ENCODE results near the gene PTPRM. TPM values are rescaled to one million over a fixed set of nuclear protein-coding genes. Genes with fewer than 3 reads are reported as not detected.

Gene PTPRM
- total RNA-seq, 1 donor from 2014 or later = 131 TPM

DNA sequence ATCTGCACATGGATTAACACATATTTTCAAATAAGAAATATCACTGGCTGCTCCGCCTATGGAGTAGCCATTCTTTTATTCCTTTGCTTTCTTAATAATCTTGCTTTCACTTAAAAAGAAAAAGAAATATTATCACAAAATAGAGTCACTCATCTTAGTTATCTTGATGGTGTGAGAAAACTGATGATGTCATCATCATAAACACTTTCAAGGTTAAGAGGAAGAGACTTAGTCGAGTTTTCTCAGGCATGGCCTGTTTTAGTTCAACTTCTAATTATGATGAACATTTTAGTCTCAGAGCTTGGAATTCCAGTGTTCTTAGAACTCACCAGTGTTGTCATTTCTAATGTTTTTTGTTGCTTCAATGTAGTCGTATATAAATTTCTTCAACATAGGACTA, 506.1 kb downstream of the PTPRM start:
- peaks cover 12% of the 10 kb centered on the region for H3K36me3 Mint-ChIP-seq (ENCODE audit: low read depth)
- H3K4me3 Mint-ChIP-seq (ENCODE audit: unreplicated experiment) = no peak overlapping the region
- DNase-seq (ENCODE audit: low spot score) = no peak
- TF ChIP-seq, protein P1, sequence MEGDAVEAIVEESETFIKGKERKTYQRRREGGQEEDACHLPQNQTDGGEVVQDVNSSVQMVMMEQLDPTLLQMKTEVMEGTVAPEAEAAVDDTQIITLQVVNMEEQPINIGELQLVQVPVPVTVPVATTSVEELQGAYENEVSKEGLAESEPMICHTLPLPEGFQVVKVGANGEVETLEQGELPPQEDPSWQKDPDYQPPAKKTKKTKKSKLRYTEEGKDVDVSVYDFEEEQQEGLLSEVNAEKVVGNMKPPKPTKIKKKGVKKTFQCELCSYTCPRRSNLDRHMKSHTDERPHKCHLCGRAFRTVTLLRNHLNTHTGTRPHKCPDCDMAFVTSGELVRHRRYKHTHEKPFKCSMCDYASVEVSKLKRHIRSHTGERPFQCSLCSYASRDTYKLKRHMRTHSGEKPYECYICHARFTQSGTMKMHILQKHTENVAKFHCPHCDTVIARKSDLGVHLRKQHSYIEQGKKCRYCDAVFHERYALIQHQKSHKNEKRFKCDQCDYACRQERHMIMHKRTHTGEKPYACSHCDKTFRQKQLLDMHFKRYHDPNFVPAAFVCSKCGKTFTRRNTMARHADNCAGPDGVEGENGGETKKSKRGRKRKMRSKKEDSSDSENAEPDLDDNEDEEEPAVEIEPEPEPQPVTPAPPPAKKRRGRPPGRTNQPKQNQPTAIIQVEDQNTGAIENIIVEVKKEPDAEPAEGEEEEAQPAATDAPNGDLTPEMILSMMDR (IDR thresholded peaks at IDR 0.05) = no peak
- no peaks in the 10 kb centered on the region for H3K9me3 Mint-ChIP-seq (ENCODE audit: low read depth)
- no peaks in the 10 kb centered on the region for H3K27me3 Mint-ChIP-seq (ENCODE audit: low read depth)
- H3K4me1 Mint-ChIP-seq (ENCODE audit: low read depth) = peaks cover 9% of the 10 kb centered on the region
- H3K27ac Mint-ChIP-seq (ENCODE audit: unreplicated experiment) = no peak overlapping the region

DNA sequence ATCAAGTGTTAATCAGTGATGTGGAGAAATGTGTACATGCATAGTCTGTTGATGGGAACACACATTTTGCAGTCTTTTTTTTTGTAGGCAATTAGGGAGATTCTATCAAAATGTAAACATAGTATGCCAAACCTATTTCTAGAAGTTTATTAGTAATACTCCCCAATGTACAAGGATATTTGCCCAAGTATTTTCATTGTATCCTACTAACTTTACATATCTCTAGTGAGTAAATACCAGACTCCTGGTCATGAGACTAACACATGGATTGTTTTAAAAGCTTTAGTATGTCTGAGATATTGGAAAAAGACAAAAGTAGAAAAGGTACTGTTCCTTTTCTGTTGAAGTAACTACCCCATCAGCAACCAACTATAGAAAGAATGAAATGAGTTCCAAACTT, 513.0 kb downstream of the PTPRM start:
- Mint-ChIP-seq H3K4me1 (ENCODE audit: low read depth) (peaks cover 3% of the 10 kb centered on the region), H3K27me3 (ENCODE audit: low read depth) (no peaks in the 10 kb centered on the region), H3K27ac (ENCODE audit: unreplicated experiment) (no peak overlapping the region), H3K9me3 (ENCODE audit: low read depth) (no peaks in the 10 kb centered on the region), H3K36me3 (ENCODE audit: low read depth) (peaks cover 25% of the 10 kb centered on the region), H3K4me3 (ENCODE audit: unreplicated experiment) (no peak overlapping the region)
- DNase-seq (ENCODE audit: low spot score) = no peak
- TF ChIP-seq, protein P1 (IDR thresholded peaks at IDR 0.05) = no peak

DNA sequence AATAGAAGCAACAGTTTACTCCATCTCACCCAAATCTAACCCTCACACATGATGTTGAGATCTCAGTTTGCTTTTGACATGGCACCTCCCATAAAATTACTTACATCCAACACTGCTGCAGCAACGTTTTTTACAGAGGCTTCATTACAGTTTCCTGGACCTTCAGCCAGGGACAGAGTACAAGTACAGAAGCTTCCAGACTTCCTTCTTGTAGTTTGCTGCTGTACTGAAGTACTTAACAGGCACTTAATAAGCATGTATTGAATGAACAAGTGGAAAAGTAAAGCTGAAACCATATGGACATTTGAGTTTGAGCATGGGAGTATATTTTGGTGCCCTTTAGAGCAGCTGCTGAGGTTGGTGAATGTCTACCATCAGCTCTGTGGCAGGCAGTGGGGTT, 514.2 kb downstream of the PTPRM start:
- DNase-seq (ENCODE audit: low spot score) = no peak
- no peaks in the 10 kb centered on the region for H3K9me3 Mint-ChIP-seq (ENCODE audit: low read depth)
- no peaks in the 10 kb centered on the region for H3K27me3 Mint-ChIP-seq (ENCODE audit: low read depth)
- no peak overlapping the region for H3K4me3 Mint-ChIP-seq (ENCODE audit: unreplicated experiment)
- H3K4me1 Mint-ChIP-seq (ENCODE audit: low read depth) = peaks cover 3% of the 10 kb centered on the region
- H3K36me3 Mint-ChIP-seq (ENCODE audit: low read depth) = peaks cover 31% of the 10 kb centered on the region
- H3K27ac Mint-ChIP-seq (ENCODE audit: unreplicated experiment) = no peak overlapping the region
- TF ChIP-seq, protein P1 (IDR thresholded peaks at IDR 0.05) = no peak

DNA sequence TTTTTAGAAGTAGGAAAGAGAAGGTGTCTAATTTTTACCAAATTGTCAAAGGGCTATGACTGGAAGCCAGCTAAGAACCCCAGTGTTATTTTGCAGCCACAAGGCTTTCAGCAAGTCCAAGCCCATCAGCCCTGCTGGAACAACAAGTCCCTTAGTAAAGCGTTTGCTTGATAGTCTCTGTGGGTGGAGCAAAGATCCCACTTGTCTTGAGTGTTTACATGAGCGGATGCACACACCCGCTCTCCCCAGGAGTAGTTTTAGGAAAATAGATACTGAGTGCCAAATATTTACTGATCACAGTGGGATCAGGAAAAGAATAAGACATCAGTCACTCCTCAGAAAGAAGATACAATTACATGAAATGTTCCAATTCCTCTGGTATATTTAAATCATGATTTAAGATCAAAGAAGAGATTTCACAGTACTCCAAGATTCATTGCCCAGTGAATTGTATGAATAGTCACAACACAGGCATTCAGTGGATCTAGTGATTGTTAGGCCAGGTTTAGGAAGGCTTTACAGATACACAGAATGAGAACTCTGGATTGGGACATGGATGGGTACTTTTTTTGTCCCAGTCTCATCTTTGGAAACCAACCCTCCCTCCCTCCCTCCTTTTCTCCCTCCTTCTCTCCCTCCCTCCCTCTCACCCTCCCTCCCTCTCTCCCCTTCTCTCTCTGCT, 514.9 kb downstream of the PTPRM start:
- Mint-ChIP-seq H3K27ac (ENCODE audit: unreplicated experiment) (no peak overlapping the region), H3K36me3 (ENCODE audit: low read depth) (peaks cover 36% of the 10 kb centered on the region)
- DNase-seq (ENCODE audit: low spot score) = no peak

DNA sequence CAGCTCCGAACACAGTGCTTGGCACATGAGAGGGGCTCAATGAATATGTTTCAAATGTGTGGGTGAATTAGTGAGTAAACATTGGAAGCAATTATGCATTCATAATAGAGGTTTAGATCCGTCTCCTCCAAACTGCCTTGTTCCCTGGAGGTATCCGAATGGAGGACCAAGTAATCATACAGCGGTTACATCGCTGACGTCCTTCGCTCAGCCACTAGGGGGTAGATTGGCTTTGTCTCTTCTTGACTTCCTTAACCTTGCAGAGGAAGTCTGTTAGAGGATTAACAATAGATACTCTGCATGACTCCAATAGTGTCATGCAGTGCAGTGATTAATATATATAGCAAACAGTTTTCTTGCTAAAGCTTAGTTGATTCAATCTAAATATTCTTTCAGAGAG, 517.0 kb downstream of the PTPRM start:
- Mint-ChIP-seq H3K4me3 (ENCODE audit: unreplicated experiment) (no peak overlapping the region), H3K27ac (ENCODE audit: unreplicated experiment) (no peak overlapping the region), H3K36me3 (ENCODE audit: low read depth) (peaks cover 28% of the 10 kb centered on the region), H3K27me3 (ENCODE audit: low read depth) (no peaks in the 10 kb centered on the region), H3K9me3 (ENCODE audit: low read depth) (no peaks in the 10 kb centered on the region), H3K4me1 (ENCODE audit: low read depth) (peaks cover 3% of the 10 kb centered on the region)
- TF ChIP-seq, protein P1 (IDR thresholded peaks at IDR 0.05) = peak; percentile 74
- no peak for DNase-seq (ENCODE audit: low spot score)

More for the DNA sequence above, 514.9 kb downstream of the PTPRM start:
- H3K9me3 Mint-ChIP-seq (ENCODE audit: low read depth) = no peaks in the 10 kb centered on the region
- TF ChIP-seq, protein P1 (IDR thresholded peaks at IDR 0.05) = no peak
- H3K4me3 Mint-ChIP-seq (ENCODE audit: unreplicated experiment) = no peak overlapping the region
- H3K27me3 Mint-ChIP-seq (ENCODE audit: low read depth) = no peaks in the 10 kb centered on the region
- H3K4me1 Mint-ChIP-seq (ENCODE audit: low read depth) = peaks cover 3% of the 10 kb centered on the region
